RPMI7951 (cell line): ENCODE data around the gene PRKCD. TPM values are rescaled to one million over a fixed set of nuclear protein-coding genes. Genes with fewer than 3 reads are reported as not detected.

Experiments
- DNase-seq: peaks from one replicate; pipeline ENCODE4 v3.0.0-alpha.2; 2012; ENCODE audit warnings: low read depth
- total RNA-seq: library from RNA; depleted of rRNA; stranded (reverse); fragments of >200 nt; shearing (Covaris generic); gene quantifications from 2 replicates; pipeline ENCODE4 v1.2.3, GENCODE V29; 2014

PRKCD gene
- total RNA-seq, 1 experiment from 2014 or later, result 5.0 TPM

- no peak for DNase-seq
Observed at GRCh38 chr3:53217175-53217574, 56.2 kb downstream of the PRKCD start.

- DNase-seq, result no peak
Observed at GRCh38 chr3:53218131-53218530, 57.1 kb downstream of the PRKCD start.

GRCh38 chr3:53219895-53220483, 59.0 kb downstream of the PRKCD start:
- peak; percentile 80 for DNase-seq

- DNase-seq, result no peak
Observed at GRCh38 chr3:53221345-53221744, 60.3 kb downstream of the PRKCD start.

GRCh38 chr3:53221827-53222182, 60.8 kb downstream of the PRKCD start:
- DNase-seq, result no peak

- DNase-seq, result no peak
Observed at GRCh38 chr3:53222183-53222901, 61.3 kb downstream of the PRKCD start.

GRCh38 chr3:53223025-53223424, 62.0 kb downstream of the PRKCD start:
- DNase-seq, result no peak

GRCh38 chr3:53223541-53223966, 62.5 kb downstream of the PRKCD start:
- DNase-seq, result no peak

- DNase-seq, result no peak
Observed at GRCh38 chr3:53224026-53224425, 63.0 kb downstream of the PRKCD start.

- DNase-seq, result no peak
Observed at GRCh38 chr3:53224536-53224935, 63.5 kb downstream of the PRKCD start.

- DNase-seq, result no peak
Observed at GRCh38 chr3:53225181-53225580, 64.2 kb downstream of the PRKCD start.

GRCh38 chr3:53225651-53226050, 64.6 kb downstream of the PRKCD start:
- DNase-seq, result no peak

- DNase-seq, result no peak
Observed at GRCh38 chr3:53226142-53226840, 65.3 kb downstream of the PRKCD start.

GRCh38 chr3:53226841-53227407, 65.9 kb downstream of the PRKCD start:
- DNase-seq, result no peak

- DNase-seq, result no peak
Observed at GRCh38 chr3:53227993-53228885, 67.2 kb downstream of the PRKCD start.

- no peak for DNase-seq
Observed at GRCh38 chr3:53229171-53229570, 68.2 kb downstream of the PRKCD start.

GRCh38 chr3:53229606-53230005, 68.6 kb downstream of the PRKCD start:
- no peak for DNase-seq

GRCh38 chr3:53230041-53230621, 69.1 kb downstream of the PRKCD start:
- no peak for DNase-seq

GRCh38 chr3:53230789-53231188, 69.8 kb downstream of the PRKCD start:
- no peak for DNase-seq

GRCh38 chr3:53231532-53232511, 70.8 kb downstream of the PRKCD start:
- no peak for DNase-seq
